ENCODE data around the gene GIT1. TPM values are rescaled to one million over a fixed set of nuclear protein-coding genes. Genes with fewer than 3 reads are reported as not detected.

GIT1 gene
- polyA plus RNA-seq, 1 donor from 2014 or later: 20.5 TPM

GRCh38 chr17:29582254-29582765 is 7.1 kb downstream of the GIT1 start:
- H3K79me2 ChIP-seq (replicated peaks; ENCODE audit: insufficient read depth, low read length): peaks cover 17% of the 10 kb centered on the region

GRCh38 chr17:29581583-29582253 is 7.7 kb downstream of the GIT1 start:
- H3K9me2 ChIP-seq (ENCODE audit: insufficient read depth, low read length): no peaks in the 10 kb centered on the region

More at GRCh38 chr17:29582254-29582765, 7.1 kb downstream of the GIT1 start:
- H4K20me1 ChIP-seq (ENCODE audit: insufficient read depth): peaks cover 3% of the 10 kb centered on the region
- no peak overlapping the region for H3K4me3 ChIP-seq (ENCODE audit: low read length)
- H3K9ac ChIP-seq (ENCODE audit: low read length): peak overlapping the region; percentile 48
- no peaks in the 10 kb centered on the region for H3K9me3 ChIP-seq (ENCODE audit: low read length)
- no peak overlapping the region for H3K4me2 ChIP-seq (ENCODE audit: low read length)
- no peak overlapping the region for H3K27ac ChIP-seq (ENCODE audit: low read length)
- no peak overlapping the region for H2AFZ ChIP-seq (ENCODE audit: low read depth, low read length)
- H3F3A ChIP-seq (ENCODE audit: insufficient read depth, low read length, poor library complexity, severe bottlenecking): no peaks in the 10 kb centered on the region
- H3K27me3 ChIP-seq (ENCODE audit: insufficient read depth, low read depth, low read length): no peaks in the 10 kb centered on the region
- no peaks in the 10 kb centered on the region for H3K36me3 ChIP-seq (ENCODE audit: insufficient read depth, low read length)
- TF ChIP-seq TAF1 (IDR thresholded peaks at IDR 0.05; ENCODE audit: low read depth) (no peak), POLR2AphosphoS5 (IDR thresholded peaks at IDR 0.05) (no peak), EP300 (conservative IDR thresholded peaks at IDR 0.05; ENCODE audit: poor library complexity, severe bottlenecking) (no peak), REST (IDR thresholded peaks at IDR 0.05; ENCODE audit: borderline replicate concordance) (no peak), MXI1 (conservative IDR thresholded peaks at IDR 0.05; ENCODE audit: poor library complexity, severe bottlenecking) (no peak), RAD21 (conservative IDR thresholded peaks at IDR 0.05) (no peak), CTCF (IDR thresholded peaks at IDR 0.05; ENCODE audit: poor library complexity, severe bottlenecking) (no peak), SMC3 (conservative IDR thresholded peaks at IDR 0.05; ENCODE audit: poor library complexity) (no peak), EZH2 (IDR thresholded peaks at IDR 0.05; ENCODE audit: borderline replicate concordance, insufficient read depth, low read length, poor library complexity, severe bottlenecking) (no peak)
- H3K9me2 ChIP-seq (ENCODE audit: insufficient read depth, low read length): no peaks in the 10 kb centered on the region

More at GRCh38 chr17:29581583-29582253, 7.7 kb downstream of the GIT1 start:
- H3K27me3 ChIP-seq (ENCODE audit: insufficient read depth, low read depth, low read length): no peaks in the 10 kb centered on the region
- H3K9me3 ChIP-seq (ENCODE audit: low read length): no peaks in the 10 kb centered on the region
- peak overlapping the region; percentile 55 for H3K4me3 ChIP-seq (ENCODE audit: low read length)
- H3K4me2 ChIP-seq (ENCODE audit: low read length): no peak overlapping the region
- peak overlapping the region; percentile 44 for H3K27ac ChIP-seq (ENCODE audit: low read length)
- H3K9ac ChIP-seq (ENCODE audit: low read length): peak overlapping the region; percentile 48
- no peaks in the 10 kb centered on the region for H4K20me1 ChIP-seq (ENCODE audit: insufficient read depth)
- TF ChIP-seq EP300 (conservative IDR thresholded peaks at IDR 0.05; ENCODE audit: poor library complexity, severe bottlenecking) (no peak), SMC3 (conservative IDR thresholded peaks at IDR 0.05; ENCODE audit: poor library complexity) (no peak), MXI1 (conservative IDR thresholded peaks at IDR 0.05; ENCODE audit: poor library complexity, severe bottlenecking) (no peak), EZH2 (IDR thresholded peaks at IDR 0.05; ENCODE audit: borderline replicate concordance, insufficient read depth, low read length, poor library complexity, severe bottlenecking) (no peak), TAF1 (IDR thresholded peaks at IDR 0.05; ENCODE audit: low read depth) (no peak), RAD21 (conservative IDR thresholded peaks at IDR 0.05) (no peak), REST (IDR thresholded peaks at IDR 0.05; ENCODE audit: borderline replicate concordance) (no peak)
- no peak overlapping the region for H2AFZ ChIP-seq (ENCODE audit: low read depth, low read length)
- no peaks in the 10 kb centered on the region for H3F3A ChIP-seq (ENCODE audit: insufficient read depth, low read length, poor library complexity, severe bottlenecking)
- H3K79me2 ChIP-seq (replicated peaks; ENCODE audit: insufficient read depth, low read length): peaks cover 12% of the 10 kb centered on the region
- no peaks in the 10 kb centered on the region for H3K36me3 ChIP-seq (ENCODE audit: insufficient read depth, low read length)

Measured in neural cell (in vitro differentiated cells).